K562 (cell line): ENCODE measurements around the gene SIGLEC9. TPM values are rescaled to one million over a fixed set of nuclear protein-coding genes. Genes with fewer than 3 reads are reported as not detected.
A peak's percentile ranks its signal among the peaks of the same experiment; 100 is the strongest.

Source experiments
- ATAC-seq: fragments of 200-7000 bp; cut with Tn5 transposase; 3 replicates; pipeline ENCODE4 v1.9.1; 2020; ENCODE audit warnings: moderate library complexity
- BruUV-seq: library from RNA; stranded (reverse); fragments of 400-500 nt; replicated peaks from 2 replicates; lab custom pipeline; 2021; lab: Mats Ljungman, UMichigan
- CTCF ChIA-PET: fragments of 300-600 bp; formaldehyde crosslinking; extraction: SDS; loops from one replicate; lab custom pipeline; 2021; ENCODE audit warnings: low intra/inter-chr PET ratio; lab: Yijun Ruan, JAX
- POLR2A ChIA-PET: fragments of 300-600, 350-650 bp; sonication (Branson Sonifier 250); formaldehyde crosslinking; extraction: SDS; loops from one replicate; lab custom pipeline; 2021; ENCODE audit warnings: antibody characterized with exemption, inconsistent platforms; lab: Yijun Ruan, JAX
- DNase-seq, 4 experiments: peaks; one replicate each; pipeline versions ENCODE4 v3.0.0 to v3.0.0-alpha.2; 2011 to 2018; ENCODE audit warnings: low spot score in 3 of 4, mixed read lengths in 3 of 4; ENCODE audit errors: extremely low read depth in 1 of 4
- FAIRE-seq: peaks from 2 replicates; lab custom pipeline; 2011; peaks lifted over from hg19 to GRCh38; lab: Jason Lieb, UNC
- H2AFZ ChIP-seq: 2 replicates; pipeline ENCODE4 v1.6.0; 2011; ENCODE audit warnings: low read depth, low read length, control low read depth, inconsistent platforms
- H3K27ac ChIP-seq: fragments of 200-600 bp; 3 replicates; pipeline ENCODE4 v1.8.0; 2011; ENCODE audit warnings: low read depth, mild to moderate bottlenecking, control low read depth, inconsistent platforms, low read length, moderate library complexity, mixed read lengths; ENCODE audit errors: extremely low read depth
- H3K27me3 ChIP-seq, 2 experiments: fragments of 300-600 bp in 1 of 2; 2 replicates in 1 of 2; 3 replicates in 1 of 2; pipeline versions ENCODE4 v1.6.0 to v1.8.0; 2011; ENCODE audit warnings: inconsistent platforms in 2 of 2, low read length in 2 of 2, mild to moderate bottlenecking in 1 of 2, mixed read lengths in 1 of 2, moderate library complexity in 1 of 2; ENCODE audit not compliant: control insufficient read depth in 2 of 2, insufficient read depth in 2 of 2
- H3K36me3 ChIP-seq: fragments of 300-600 bp; 3 replicates; pipeline ENCODE4 v1.8.0; 2011; ENCODE audit warnings: mild to moderate bottlenecking, low read length, inconsistent platforms; ENCODE audit not compliant: control insufficient read depth, insufficient read depth
- H3K4me1 ChIP-seq, 2 experiments: fragments of 200-600 bp in 1 of 2; replicated peaks in 1 of 2; 2 replicates in 1 of 2; 3 replicates in 1 of 2; pipeline versions ENCODE4 v1.5.1 to v1.8.0; 2011; ENCODE audit warnings: inconsistent platforms in 2 of 2, low read length in 2 of 2, mild to moderate bottlenecking in 1 of 2, mixed read lengths in 1 of 2, moderate library complexity in 1 of 2; ENCODE audit not compliant: control insufficient read depth in 2 of 2, insufficient read depth in 2 of 2
- H3K4me2 ChIP-seq: 2 replicates; pipeline ENCODE4 v1.6.1; 2011; ENCODE audit warnings: low read length, control low read depth, inconsistent platforms, mixed read lengths; ENCODE audit not compliant: insufficient read depth
- H3K4me3 ChIP-seq: fragments of 200-600 bp; sonication (generic), shearing (Covaris generic); 2 replicates; pipeline ENCODE4 v1.5.1; 2016; ENCODE audit warnings: control low read depth, inconsistent platforms
- H3K79me2 ChIP-seq: fragments of 200-600 bp; 3 replicates; pipeline ENCODE4 v1.8.0; 2011; ENCODE audit warnings: low read length, inconsistent platforms; ENCODE audit not compliant: control insufficient read depth, insufficient read depth
- H3K9ac ChIP-seq, 2 experiments: 2 replicates each; pipeline versions ENCODE4 v1.6.0 to v1.6.1; 2011; ENCODE audit warnings: low read depth in 2 of 2, low read length in 2 of 2, control low read depth in 1 of 2, inconsistent platforms in 1 of 2, mild to moderate bottlenecking in 1 of 2, mixed read lengths in 1 of 2; ENCODE audit not compliant: insufficient read depth in 1 of 2
- H3K9me1 ChIP-seq: one replicate; pipeline ENCODE4 v1.6.0; 2011; ENCODE audit warnings: inconsistent platforms, mild to moderate bottlenecking, low read length, moderate library complexity; ENCODE audit not compliant: control insufficient read depth, insufficient read depth
- H3K9me3 ChIP-seq: replicated peaks from 2 replicates; pipeline ENCODE4 v1.5.1; 2011; ENCODE audit warnings: low read depth, low read length, inconsistent platforms; ENCODE audit not compliant: control insufficient read depth, insufficient read depth
- H4K20me1 ChIP-seq: replicated peaks from 2 replicates; pipeline ENCODE4 v1.6.1; 2011; ENCODE audit warnings: low read length, inconsistent platforms, mixed read lengths; ENCODE audit not compliant: control insufficient read depth, insufficient read depth
- ZFP36 ChIP-seq: fragments of 150-350 bp; IDR thresholded peaks from 2 replicates; pipeline ENCODE4 v1.6.1; 2018; ENCODE audit warnings: low read length, low read depth; ENCODE audit not compliant: partially characterized antibody
- ZNF175 ChIP-seq: fragments of 200-800 bp; sonication (Bioruptor generic); IDR thresholded peaks from 2 replicates; pipeline ENCODE4 v1.6.1; 2016; ENCODE audit warnings: low read depth, mild to moderate bottlenecking, missing genetic modification characterization, missing compliant biosample characterization
- ZNF212 ChIP-seq: fragments of 450-650 bp; formaldehyde crosslinking; IDR thresholded peaks from 2 replicates; pipeline ENCODE4 v1.4.0; 2020; ENCODE audit warnings: mild to moderate bottlenecking
- WGBS: fragments of 100-300 bp; shearing (Covaris generic); methylation state at CpG from one replicate; pipeline ENCODE4 v1.1.6; 2016; ENCODE audit warnings: low coverage, mixed read lengths; ENCODE audit not compliant: insufficient coverage; ENCODE audit errors: missing lambda C conversion rate; 5-methylcytosine and 5-hydroxymethylcytosine counted together
- in situ Hi-C: fragments of 300-500 bp; cut with MboI; formaldehyde crosslinking; loops from 4 replicates; pipeline ENCODE4 v1.15.0; 2018; ENCODE audit warnings: inconsistent platforms, mixed read lengths
- intact Hi-C: fragments of 100-400 bp; cut with micrococcal nuclease; formaldehyde crosslinking; loops from 2 replicates; pipeline ENCODE4 v1.14.2; 2022
- polyA plus RNA-seq, 8 experiments: library from polyadenylated mRNA; depleted of rRNA in 4 of 8; stranded (reverse) in 5 of 8; unstranded in 3 of 8; fragments of >200 nt; fragmentation: Nextera tagmentation in 2 of 8; fragmentation: Illumina TruSeq in 1 of 8; extraction: Ambion mirVana in 2 of 8; extraction: Trizol in 1 of 8; gene quantifications; 2 replicates each; pipeline versions ENCODE4 v1.2.1 to v1.2.3, GENCODE V29; 2011 to 2014; ENCODE audit warnings: inconsistent platforms in 1 of 8, missing spikeins in 1 of 8
- total RNA-seq, 7 experiments: library from RNA; depleted of rRNA in 6 of 7; stranded (reverse); fragments of >200 nt in 6 of 7; fragmentation: Illumina TruSeq in 2 of 7; extraction: Trizol in 2 of 7; gene quantifications; 2 replicates each; pipeline versions ENCODE4 v1.2.1 to v1.2.3, GENCODE V29; 2011 to 2021; ENCODE audit warnings: low replicate concordance in 1 of 7
- TF ChIP-seq, protein P1 (sequence below): sonication (generic); formaldehyde crosslinking; IDR thresholded peaks from 2 replicates; pipeline ENCODE4 v1.8.0; 2022; ENCODE audit warnings: mild to moderate bottlenecking, missing genetic modification reagents
- TF ChIP-seq, protein P2 (sequence below): sonication (generic); formaldehyde crosslinking; IDR thresholded peaks from 2 replicates; pipeline ENCODE4 v1.8.0; 2022; ENCODE audit warnings: missing genetic modification reagents, mild to moderate bottlenecking, moderate library complexity, borderline replicate concordance

SIGLEC9 gene
- total and polyA plus RNA-seq, 9 of the 15 experiments (the other 6 are each of a cell fraction or from before 2014, with no cell fraction given) = 0.09 to 0.34 (median 0.22) TPM; not detected in 4

DNA sequence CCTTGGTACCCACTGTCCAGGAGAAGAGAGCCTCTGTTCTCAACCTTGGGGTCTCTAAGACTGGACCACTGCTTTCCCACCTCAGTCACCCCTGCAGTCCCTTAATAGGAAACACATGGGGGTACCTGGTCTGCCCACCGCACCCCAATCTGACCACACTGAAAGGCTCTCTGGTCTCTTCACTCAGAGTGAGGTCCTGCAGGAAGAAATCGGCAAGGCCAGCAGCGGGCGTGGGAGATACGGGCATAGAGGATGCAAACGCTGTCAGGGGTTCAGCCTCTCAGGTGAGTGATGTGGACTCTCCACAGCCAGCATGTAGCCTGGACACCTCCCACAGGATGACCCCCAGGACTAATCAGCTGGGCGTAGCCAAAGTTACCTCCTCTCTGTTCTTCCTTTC, 3.5 kb downstream of the SIGLEC9 start:
- Histone ChIP-seq H3K9ac (peak overlapping the region in 1 of 2 experiments; percentile 6; a peak in 1 of 4 replicates), H2AFZ (no peak overlapping the region; the same call in 1 of the 2 replicates), H3K4me2 (peak overlapping the region; percentile 38), H3K4me1 (peaks cover 32 to 34% of the 10 kb centered on the region in 2 experiments), H3K27ac (no peak overlapping the region), H3K9me3 (no peaks in the 10 kb centered on the region)
- ATAC-seq = no peak
- in situ Hi-C loops = no loop called here
- WGBS = 17% methylated on average over 7 of the region's 7 CpGs
- DNase-seq = no peak
- CTCF ChIA-PET = no interaction called here
- no peak for FAIRE-seq
- 0 out of 2 replicates have a peak, but pooled peaks have one; percentile 13 for TF ChIP-seq ZNF175 (CRISPR knock-in tag)
- TF ChIP-seq, protein P1, sequence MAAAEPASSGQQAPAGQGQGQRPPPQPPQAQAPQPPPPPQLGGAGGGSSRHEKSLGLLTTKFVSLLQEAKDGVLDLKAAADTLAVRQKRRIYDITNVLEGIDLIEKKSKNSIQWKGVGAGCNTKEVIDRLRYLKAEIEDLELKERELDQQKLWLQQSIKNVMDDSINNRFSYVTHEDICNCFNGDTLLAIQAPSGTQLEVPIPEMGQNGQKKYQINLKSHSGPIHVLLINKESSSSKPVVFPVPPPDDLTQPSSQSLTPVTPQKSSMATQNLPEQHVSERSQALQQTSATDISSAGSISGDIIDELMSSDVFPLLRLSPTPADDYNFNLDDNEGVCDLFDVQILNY (CRISPR knock-in tag) = no peak
- peak; percentile 49 for TF ChIP-seq ZFP36
- TF ChIP-seq, protein P2, sequence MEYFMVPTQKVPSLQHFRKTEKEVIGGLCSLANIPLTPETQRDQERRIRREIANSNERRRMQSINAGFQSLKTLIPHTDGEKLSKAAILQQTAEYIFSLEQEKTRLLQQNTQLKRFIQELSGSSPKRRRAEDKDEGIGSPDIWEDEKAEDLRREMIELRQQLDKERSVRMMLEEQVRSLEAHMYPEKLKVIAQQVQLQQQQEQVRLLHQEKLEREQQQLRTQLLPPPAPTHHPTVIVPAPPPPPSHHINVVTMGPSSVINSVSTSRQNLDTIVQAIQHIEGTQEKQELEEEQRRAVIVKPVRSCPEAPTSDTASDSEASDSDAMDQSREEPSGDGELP (CRISPR knock-in tag) = peak; percentile 21; the same call in 1 of the 2 replicates
- no peak for TF ChIP-seq ZNF212
- TF ChIP-seq, all 486 proteins: peak for 3
- H3K9me1 ChIP-seq = no peaks in the 10 kb centered on the region
- no peaks in the 10 kb centered on the region for H3K36me3 ChIP-seq
- intact Hi-C loops = no loop called here
- H3K27me3 ChIP-seq = peaks cover 3 to 24% of the 10 kb centered on the region in 2 experiments; a peak in 2 of 5 replicates
- no peak overlapping the region for H3K4me3 ChIP-seq
- POLR2A ChIA-PET = interaction anchor here (0.7 kb wide), 1 partner anchor 137 kb away, joined by 4 read pairs; no protein-coding TSS in a partner anchor
- no TSS peak for BruUV-seq
- peaks cover 4% of the 10 kb centered on the region; the same call in 1 of the 2 replicates for H4K20me1 ChIP-seq
- H3K79me2 ChIP-seq = no peaks in the 10 kb centered on the region
